Epithelial cell of esophagus (primary cell): ENCODE results near the gene POU6F2.
A peak's percentile ranks its signal among the peaks of the same experiment; 100 is the strongest.

ENCODE experiments used
- DNase-seq: peaks from one replicate; pipeline ENCODE4 v3.0.0; 2010; ENCODE audit warnings: low read depth
- H3K4me3 ChIP-seq: 2 replicates; pipeline ENCODE4 v1.5.1; 2011; ENCODE audit warnings: mild to moderate bottlenecking, low read length, control low read depth
- CTCF ChIP-seq: IDR thresholded peaks from 2 replicates; pipeline ENCODE4 v1.5.1; 2011; ENCODE audit warnings: low read depth, mild to moderate bottlenecking, low read length, control low read depth, inconsistent platforms; ENCODE audit not compliant: insufficient read depth; ENCODE audit errors: missing control alignments

Gene POU6F2

GRCh38 chr7:39228946-39229345 is 251.2 kb downstream of the POU6F2 start:
- no peak for DNase-seq
- no peak for TF ChIP-seq CTCF
- no peak overlapping the region for H3K4me3 ChIP-seq

GRCh38 chr7:39233851-39234529 is 256.3 kb downstream of the POU6F2 start:
- no peak for DNase-seq
- TF ChIP-seq CTCF: no peak
- no peak overlapping the region for H3K4me3 ChIP-seq

GRCh38 chr7:39238234-39238869 is 260.6 kb downstream of the POU6F2 start:
- H3K4me3 ChIP-seq: no peak overlapping the region
- DNase-seq: no peak
- no peak for TF ChIP-seq CTCF

- no peak for TF ChIP-seq CTCF
- DNase-seq: peak; percentile 14
- H3K4me3 ChIP-seq: no peak overlapping the region
Measured at GRCh38 chr7:39240864-39241263, 263.2 kb downstream of the POU6F2 start.

- TF ChIP-seq CTCF: no peak
- H3K4me3 ChIP-seq: no peak overlapping the region
- no peak for DNase-seq
Measured at GRCh38 chr7:39247576-39247975, 269.9 kb downstream of the POU6F2 start.

- DNase-seq: no peak
- TF ChIP-seq CTCF: no peak
- no peak overlapping the region for H3K4me3 ChIP-seq
Measured at GRCh38 chr7:39248041-39248691, 270.5 kb downstream of the POU6F2 start.

GRCh38 chr7:39248692-39249090 is 271.0 kb downstream of the POU6F2 start:
- no peak for DNase-seq
- TF ChIP-seq CTCF: no peak
- no peak overlapping the region for H3K4me3 ChIP-seq
